ENCODE data around the gene UBTD2.
"Not testable (repeated sequence)": the region's sequence is repeated elsewhere in the genome, so short reads cannot be mapped to it uniquely, and the experiment has no call there.

The UBTD2 gene

DNA sequence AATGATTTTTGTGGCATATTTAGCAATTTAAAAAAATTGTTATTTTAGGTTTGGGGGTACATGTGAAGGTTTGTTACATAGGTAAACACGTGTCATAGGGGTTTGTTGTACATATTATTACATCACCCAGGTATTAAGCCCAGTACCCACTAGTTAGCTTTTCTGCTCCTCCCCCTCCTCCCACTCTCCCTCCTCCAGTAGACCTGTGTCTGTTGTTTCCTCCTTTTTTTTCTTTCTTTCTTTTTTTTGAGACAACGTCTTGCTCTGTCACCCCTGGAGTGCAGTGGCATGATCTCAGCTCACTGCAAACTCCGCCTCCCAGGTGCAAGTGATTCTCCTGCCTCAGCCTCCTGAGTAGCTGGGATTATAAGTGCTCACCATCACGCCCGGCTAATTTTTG lies 8.3 kb upstream of the UBTD2 start:
- not testable (repeated sequence) for DNase-seq

DNA sequence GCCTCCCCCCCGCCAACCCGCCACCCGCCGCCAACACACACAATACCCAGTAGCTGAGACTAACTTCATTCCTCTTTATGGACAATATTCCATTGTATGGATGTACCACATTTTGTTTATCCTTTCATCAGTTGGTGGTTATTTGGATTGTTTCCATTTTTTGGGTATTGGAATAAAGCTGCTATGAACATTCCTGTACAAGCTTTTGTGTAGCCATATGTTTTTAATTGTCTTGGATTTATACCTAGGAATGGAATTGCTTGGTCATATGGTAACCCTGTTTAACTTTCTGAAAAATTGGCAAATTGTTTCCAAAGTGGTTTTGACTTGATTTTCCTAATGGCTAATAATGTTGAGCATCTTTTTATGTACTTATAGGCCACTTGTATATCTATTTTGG lies 4.9 kb upstream of the UBTD2 start:
- no peak for DNase-seq

DNA sequence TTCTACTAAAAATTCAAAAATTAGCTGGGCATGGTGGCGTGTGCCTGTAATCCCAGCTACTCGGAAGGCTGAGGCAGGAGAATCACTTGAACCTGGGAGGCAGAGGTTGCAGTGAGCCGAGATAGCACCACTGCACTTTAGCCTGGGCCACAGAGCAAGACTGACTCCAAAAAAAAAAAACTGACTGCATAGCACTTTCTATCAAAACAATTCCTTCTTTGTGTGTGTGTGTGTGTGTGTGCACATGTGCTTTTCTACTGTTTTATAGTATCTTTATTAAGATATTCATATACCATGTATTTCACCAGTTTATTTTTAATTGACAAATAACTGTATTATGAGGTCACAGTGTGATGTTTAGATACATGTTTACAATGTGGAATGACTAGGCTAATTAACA lies 3.6 kb upstream of the UBTD2 start:
- not testable (repeated sequence) for DNase-seq

DNA sequence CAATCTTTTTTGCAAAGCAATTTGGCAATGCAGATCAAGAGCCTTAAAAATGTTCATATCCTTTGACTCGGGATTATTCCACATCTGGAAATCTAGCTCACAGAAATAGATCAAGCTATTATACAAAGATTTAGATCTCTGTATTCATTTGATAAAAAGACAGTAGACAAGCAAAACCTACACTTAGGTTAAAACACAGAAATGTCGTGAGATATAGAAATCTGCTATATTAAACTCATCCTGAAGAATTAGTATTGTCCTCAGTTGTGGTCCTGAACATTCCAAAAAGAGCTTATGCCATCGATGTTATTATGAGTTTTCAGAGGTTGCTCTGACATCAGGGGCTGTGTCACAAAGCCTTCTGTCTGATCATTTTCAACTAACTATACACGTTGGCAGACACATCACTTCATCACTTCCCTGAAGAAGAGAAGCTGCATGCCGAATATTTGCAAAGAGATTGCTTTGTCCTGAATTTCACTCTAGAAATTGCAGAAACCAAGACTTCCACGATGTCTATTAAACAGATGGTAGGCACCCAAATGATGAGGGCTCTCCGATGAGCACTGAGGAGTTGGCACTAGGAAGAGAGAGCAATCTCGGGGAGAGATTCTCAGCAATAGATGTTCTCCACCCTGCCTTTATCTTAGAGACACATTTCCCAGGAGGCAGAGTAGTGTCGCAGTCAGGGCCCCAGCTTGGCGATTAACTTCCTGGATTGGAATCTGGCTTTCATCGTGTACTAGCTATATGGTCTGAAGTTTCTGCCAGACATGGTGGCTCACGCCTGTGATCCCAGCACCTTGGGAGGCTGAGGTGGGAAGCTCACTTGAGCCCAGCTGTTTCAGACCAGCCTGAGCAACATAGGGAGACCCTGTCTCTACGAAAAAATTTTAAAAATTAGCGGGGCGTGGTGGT lies 1.9 kb upstream of the UBTD2 start:
- no peak for DNase-seq

DNA sequence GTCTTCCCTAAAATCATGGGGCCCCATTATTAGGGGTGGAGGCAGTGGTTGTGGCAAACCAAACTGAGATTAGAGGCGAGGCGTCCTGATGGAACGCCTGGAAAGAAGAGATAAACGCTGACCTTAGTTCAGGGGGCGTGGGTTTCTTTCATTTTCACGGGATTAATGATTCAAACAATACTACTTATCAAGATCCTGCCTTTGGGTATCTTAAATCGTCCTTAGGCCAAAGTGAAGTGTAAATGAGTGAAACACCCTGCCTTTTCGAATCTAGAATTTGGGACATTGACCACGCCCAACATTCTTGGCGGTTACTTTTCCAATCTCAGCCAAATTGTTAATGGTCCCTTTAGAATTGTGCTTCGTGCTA lies 1.0 kb upstream of the UBTD2 start:
- no peak for DNase-seq

DNA sequence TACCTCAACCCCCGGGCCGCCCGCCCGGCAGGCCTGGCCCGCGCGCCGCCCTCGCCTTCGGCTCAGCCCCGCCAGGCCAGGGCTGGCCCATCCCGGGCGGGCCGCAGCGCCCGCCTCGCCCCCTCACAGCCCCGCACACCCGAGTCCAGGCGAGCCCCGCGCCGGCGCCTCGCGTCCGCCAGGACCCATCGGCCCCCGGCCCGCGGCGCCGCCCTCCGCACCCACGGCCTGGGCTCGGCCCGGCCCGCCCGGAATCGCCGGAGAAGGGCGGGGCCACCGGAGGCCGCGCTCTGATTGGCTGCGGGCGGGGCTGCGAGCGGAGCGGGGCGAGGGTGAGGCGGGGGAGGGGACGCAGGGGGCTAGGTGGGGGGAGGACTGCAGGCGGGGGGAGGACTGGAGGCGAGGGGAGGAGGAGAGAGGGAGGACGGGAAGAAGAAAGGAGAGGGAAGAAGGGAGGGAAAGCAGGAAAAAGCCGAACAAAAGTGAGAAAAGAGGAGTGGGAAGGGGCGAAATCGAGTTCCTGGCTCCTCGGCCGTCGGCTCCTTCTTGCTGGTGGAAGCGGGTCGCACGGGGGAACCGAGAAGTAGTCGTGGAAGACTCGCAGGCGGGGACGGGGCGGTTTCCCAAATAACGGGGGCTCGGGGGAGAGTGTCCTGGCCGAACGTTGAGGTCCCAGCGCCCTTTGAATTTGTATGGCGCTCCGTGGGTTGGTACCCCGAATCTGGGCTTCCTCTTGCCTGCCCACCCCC lies 472 bp upstream of the UBTD2 start:
- peak; percentile 78 to 81 for DNase-seq

DNA sequence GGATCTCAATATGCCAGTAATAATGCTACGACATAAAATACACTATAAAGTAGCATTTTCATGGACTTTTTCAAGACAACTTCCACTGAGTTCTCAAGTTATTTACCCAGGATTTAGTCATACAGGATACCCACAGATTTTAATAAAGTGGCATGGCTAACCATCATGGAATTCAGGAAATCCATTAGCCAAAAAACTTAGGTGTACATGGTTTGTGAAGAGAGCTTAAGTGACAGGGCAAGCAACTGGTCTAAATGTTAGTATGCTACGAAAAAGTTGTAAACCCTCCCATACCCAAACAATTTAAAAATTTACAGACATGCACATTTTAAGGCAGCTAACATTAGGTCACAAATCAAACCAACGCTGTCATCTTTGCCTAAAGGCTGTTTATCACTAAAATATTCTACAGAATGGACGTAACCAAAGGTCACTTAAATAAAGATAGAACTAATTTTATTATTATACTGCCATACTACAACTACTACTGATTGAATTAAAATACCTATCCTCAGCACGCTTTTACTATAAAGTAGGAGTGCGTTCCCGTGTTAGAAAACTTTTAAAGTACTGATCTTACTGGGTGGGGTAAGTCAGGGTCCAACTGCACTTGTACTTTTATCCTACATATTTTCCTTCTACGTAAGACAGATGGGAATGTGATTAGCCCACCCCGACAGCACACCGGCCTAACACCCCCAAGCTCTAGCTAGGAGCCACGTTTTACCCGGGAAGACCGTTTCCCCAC lies 1.1 kb downstream of the UBTD2 start:
- no peak for DNase-seq

DNA sequence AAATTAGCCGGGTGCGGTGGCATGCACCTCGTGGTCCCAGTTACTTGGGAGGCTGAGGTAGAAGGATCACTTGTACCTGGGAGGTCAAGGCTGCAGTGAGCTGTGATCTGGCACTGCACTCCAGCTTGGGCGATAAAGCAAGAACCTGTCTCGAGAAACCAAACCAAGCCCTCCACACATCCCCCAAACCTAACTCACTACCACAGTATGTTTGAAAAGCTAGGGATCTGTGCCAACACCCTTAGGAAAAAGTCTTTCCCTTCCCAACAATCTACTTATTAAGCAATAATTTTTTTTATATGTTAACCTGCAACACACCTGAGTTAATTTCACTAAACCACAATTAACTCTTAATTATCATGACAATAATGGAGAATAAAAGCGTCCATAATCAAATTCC lies 2.2 kb downstream of the UBTD2 start:
- DNase-seq, result no peak

DNA sequence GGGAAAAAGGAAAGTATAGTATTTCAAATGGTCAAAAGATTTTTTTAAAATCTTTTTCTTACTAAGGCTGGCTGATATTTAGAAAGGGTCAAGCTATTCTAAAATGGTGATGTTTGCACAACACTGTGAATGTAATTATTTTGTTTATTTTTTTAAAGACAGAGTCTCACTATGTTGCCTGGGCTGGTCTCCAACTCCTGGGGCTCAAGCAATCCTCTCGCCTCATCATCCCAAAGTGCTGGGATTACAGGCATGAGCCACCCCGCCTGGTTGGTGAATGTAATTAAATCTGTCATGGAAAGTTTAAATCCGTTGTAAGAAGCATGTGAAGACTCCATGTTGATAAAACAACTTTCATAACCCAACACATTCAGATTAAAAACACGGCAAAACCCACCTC lies 2.6 kb downstream of the UBTD2 start:
- no peak for DNase-seq

DNA sequence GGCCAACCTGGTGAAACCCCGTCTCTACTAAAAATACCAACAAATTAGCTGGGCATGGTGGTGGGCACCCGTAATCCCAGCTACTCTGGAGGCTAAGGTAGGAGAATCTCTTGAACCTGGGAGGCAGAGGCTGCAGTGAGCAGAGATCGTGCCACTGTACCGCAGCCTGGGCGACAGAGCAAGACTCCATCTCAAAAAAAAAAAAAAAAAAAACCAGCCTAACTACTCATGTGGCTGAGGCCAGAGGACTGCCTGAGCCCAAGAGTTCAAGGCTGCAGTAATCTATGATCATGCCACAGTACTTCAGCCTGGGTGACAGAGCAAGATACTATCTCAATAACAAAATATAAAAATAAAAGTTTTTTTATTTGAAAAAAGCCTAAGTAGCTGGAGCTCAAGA lies 3.2 kb downstream of the UBTD2 start:
- DNase-seq, result no peak

DNA sequence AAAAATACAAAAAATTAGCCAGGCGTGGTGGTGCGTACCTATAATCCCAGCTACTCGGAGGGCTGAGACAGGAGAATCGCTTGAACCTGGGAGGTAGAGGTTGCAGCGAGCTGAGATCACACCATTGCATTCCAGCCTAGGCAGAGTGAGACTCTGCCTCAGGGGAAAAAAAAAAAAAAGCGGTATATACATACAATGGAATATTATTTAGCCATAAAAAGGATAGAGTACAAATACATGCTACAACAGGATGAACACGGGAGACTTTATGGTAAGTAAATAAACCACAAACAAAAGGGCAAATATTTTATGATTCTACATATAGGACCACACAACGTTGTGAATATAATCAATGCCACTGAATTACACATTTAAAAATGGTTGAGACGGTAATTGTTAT lies 5.2 kb downstream of the UBTD2 start:
- no peak for DNase-seq

DNA sequence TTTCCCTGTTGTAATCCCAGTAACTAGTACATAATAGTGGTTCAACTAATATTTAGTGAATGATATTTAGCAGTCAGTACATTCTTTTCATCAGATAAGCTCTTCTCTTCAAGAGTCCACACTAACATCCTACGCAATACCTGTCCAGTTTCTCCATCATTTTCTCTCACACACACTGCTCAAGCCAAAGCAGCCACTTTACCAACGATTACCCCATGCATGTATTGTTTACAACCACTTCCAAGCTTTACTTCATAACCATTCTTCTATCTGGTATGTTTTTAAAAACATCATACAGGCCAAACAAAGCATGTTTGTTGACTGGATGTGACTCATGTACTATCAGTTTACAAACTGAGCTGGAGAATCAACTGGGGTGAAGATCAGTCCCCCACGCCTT lies 7.3 kb downstream of the UBTD2 start:
- DNase-seq, result no peak

DNA sequence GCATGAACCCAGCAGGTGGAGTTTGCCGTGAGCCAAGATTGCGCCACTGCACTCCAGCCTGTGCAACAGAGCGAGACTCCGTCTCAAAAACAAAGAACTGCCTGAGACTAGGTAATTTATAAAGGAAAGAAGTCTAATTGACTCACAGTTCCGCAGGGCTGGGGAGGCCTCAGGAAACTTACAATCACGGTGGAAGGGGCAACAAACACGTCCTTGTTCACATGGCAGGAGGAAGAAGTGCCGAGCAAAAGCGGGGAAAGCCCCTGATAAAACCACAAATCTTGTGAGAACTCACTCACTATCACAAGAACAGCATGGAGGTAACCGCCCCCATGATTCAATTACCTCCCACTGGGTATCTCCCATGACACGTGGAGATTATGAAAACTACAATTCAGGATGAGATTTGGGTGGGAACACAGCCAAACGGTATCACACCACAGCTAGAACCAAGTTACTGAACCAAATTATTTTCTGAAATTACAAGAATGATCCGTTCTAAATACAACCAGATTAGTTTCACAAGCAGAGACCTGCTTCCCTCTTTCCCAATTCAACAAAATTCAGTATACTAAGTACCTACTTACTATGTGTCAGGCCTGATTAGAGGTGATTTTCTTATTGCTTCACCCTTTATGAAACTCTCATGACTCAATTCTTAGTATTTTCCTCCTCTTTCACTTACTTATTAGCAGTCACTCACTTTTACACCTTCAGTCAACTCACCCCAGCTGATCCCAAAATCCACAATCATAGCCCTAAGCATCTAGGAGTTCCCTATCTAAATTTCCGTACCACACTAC lies 8.4 kb downstream of the UBTD2 start:
- DNase-seq, result peak; percentile 67 to 78

DNA sequence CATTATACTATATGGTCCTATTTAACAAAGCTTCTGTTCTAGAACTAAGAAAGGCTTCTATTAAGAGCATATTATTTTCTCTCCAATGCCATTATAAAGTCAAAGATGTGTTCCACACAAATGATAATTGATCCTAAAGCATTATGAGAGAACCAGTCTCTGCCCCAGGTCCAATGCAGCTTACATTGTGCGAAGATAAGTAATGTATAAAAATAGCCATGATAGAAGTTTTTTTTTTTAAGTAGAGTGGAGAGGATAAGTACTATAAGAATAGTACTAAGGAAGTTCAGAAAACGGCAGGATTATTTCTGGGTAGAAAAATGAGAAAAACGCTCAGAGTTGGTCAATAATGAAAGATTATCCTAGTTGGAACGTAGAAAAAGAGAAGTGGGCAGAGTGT lies 15.6 kb downstream of the UBTD2 start:
- DNase-seq, result no peak

DNA sequence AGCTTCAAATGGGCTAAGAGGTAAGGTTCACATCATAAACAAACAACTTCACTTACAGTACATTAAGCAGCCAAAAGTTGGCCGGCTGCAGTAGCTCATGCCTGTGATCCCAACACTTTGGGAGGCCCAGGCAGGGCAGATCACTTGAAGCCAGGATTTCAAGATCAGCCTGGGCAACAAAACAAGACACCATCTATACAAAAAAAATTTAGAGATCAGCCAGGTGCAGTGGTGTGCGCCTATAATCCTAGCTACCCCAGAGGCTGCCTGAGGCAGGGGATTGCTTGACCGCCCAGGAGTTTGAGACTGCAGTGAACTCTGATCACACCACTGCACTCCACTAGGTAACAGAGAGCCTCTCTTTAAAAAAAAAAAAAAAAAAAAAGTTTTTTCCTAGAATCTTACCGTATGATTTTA lies 16.9 kb downstream of the UBTD2 start:
- DNase-seq, result no peak

DNA sequence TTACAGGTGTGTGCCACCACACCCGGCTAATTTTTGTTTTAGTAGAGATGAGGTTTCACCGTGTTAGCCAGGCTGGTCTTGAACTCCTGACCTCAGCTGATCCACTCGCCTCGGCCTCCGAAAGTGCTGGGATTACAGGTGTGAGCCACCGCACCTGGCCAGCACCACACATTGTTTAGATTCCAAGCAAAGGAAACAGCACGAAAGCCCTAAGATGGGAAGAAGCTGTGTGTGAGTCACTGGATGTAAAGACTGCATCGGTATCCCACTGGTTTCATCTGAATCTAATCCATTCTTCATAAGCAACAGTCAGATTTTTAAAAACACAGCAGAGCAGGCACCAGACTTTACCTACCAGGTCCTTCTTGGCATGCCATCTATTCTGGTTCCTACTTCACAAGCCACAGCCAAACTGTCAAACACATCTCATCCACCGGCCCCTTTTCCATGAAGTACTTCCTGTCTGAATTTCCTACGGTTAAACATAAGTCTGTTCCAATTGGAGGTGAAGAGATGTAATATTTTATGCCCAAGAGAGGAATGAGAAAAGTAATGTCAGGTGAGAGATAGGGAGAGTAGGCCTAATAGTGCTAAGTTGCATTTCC lies 17.4 kb downstream of the UBTD2 start:
- no peak for DNase-seq

DNA sequence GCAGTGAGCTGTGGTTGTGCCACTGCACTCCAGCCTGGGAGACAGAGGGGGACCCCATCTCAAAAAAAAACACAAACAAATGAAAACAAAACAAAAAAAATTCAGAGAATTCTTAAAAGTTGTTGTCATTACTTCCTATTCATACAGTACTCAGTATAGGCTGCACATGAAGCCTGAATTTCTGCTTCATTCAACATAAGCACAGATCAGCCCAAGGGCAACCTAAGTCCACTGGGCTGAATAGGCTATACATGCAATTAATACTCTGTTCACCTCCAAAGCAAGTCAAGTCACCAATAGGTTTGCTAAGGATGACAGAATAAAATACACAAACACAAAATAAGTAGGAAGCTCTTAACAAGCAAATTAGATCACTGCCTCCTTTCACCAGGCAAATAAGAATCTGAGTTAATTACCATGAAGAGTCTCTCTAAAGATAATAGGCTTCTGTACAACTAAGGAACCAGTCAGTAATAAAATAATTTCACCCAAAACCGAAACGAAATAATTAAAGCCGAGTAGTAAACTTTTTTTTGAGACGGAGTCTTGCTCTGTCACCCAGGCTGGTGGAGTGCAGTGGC lies 18.7 kb downstream of the UBTD2 start:
- DNase-seq, result no peak

DNA sequence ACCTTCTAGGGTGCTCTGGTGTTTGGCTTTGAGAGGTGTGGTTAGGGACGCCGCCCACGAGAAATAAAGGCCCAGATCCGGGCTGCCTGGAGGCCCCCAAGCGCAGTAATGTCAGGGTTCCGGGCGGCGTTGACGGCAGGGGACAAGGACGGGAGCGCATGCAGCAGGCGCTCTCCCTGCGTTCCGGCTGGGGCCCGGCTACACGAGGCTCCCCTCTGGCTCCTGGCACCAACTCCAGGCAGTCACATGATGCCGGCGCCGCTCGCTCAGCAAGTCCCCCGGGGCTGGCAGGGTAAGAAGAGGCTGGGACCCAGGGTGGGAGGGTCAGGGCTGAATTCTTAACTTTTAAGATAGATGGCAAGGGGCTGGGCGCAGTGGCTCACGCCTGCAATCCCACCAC lies 28.1 kb downstream of the UBTD2 start:
- no peak for DNase-seq

DNA sequence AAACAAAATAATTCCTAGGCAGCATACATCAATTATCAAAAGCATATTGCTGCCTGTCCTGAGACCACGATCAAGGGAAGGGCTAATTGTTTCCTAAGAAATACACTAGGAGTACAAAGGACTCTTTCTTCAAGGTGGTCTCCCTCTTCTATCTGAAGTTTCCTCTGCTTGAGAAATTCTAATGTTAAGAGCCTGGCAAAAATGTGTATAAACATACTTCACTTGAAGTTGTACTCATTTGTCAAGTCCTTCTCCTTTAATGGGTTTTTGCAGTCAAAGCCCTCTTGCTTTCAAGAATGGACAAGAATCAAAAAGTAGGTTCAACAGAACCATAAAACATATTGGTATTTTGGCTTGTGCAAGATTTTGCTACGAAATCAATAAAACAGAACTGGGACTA lies 31.1 kb downstream of the UBTD2 start:
- no peak for DNase-seq

DNA sequence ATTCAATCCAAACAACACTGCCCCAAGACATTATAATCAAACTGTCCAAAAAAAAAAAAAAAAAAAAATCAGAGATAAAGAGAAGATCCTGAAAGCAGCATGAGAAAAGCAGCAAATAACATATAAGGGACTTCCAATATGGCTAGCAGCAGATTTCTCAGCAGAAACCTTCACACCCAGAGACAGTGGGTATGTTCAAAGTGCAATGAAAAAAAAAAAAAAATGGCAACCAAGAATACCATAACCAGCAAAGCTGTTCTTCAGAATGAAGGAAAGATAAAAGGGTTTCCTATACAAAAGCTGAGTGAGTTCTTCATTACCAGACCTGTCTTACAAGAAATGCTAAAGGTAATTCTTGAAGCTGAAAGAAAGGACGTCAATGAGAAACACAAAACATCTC lies 32.1 kb downstream of the UBTD2 start:
- DNase-seq, result no peak

DNA sequence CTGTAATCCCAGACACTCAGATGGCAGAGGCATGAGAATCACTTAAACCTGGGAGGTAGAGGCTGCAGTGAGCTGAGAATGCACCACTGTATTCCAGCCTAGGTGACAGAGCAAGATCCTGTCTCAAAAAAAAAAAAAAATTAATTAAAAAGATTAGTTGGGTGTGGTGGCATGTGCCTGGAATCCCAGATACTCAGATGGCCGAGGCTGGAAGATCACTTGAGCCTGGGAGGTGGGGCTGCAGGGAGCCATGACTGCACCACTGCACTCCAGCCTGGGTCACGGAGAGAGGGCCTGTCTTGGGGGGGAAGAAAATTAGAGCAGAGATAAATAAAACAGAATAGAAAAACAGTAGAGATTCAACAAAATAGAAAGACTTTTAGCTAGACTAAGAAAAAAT lies 34.9 kb downstream of the UBTD2 start:
- no peak for DNase-seq

DNA sequence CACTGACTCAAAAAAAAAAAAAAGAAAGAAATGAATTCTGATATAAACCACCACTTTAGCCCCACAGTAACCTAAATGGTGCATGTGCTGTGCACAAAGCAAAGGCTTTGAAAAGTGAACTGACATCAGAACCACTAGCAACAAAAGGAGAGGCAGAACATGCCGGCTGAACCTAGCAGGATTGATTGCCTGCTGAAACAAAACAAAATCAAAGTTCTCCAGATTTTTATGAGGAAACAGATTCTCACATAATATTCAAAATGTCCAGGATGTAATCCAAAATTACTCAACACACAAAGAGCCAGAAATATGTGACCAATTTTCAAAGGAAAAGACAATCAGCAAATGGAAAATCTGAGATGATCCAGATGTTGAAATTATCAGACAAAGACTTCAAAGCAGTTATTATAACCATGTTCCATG lies 37.9 kb downstream of the UBTD2 start:
- DNase-seq, result no peak

Data from activated CD4-positive, alpha-beta T cell treated with anti-CD3 and anti-CD28 coated beads, Interleukin-2, amount 50 U/mL, for 48 hours (primary cell).